ENCODE data around the gene TIMP3. TPM values are rescaled to one million over a fixed set of nuclear protein-coding genes. Genes with fewer than 3 reads are reported as not detected.

The TIMP3 gene
- polyA plus RNA-seq, 1 donor (not counting 4 experiments of a cell fraction or from before 2014, with no cell fraction given): 34.3 TPM

- Histone ChIP-seq H3K4me1 (ENCODE audit: control insufficient read depth, extremely low read depth, insufficient read depth, low read length) (peaks cover 3% of the 10 kb centered on the region), H4K20me1 (ENCODE audit: control insufficient read depth, extremely low read depth, insufficient read depth, low read length) (no peaks in the 10 kb centered on the region), H3K9ac (ENCODE audit: control insufficient read depth, extremely low read depth, insufficient read depth, low read length) (no peak overlapping the region), H3K9me1 (ENCODE audit: control insufficient read depth, extremely low read depth, insufficient read depth, low read length) (no peaks in the 10 kb centered on the region), H2AFZ (ENCODE audit: control insufficient read depth, low read length) (no peak overlapping the region), H3K27ac (ENCODE audit: control insufficient read depth, insufficient read depth, low read length) (no peak overlapping the region), H3K36me3 (ENCODE audit: control insufficient read depth in 2 of 2, extremely low read depth in 1 of 2, insufficient read depth in 2 of 2, low read length in 2 of 2) (peaks cover 7 to 11% of the 10 kb centered on the region in 2 experiments), H3K27me3 (ENCODE audit: control insufficient read depth, extremely low read depth, insufficient read depth, low read length) (no peaks in the 10 kb centered on the region), H3K9me3 (ENCODE audit: control insufficient read depth, low read depth, low read length) (no peaks in the 10 kb centered on the region), H3K4me3 (ENCODE audit: control insufficient read depth in 2 of 3, extremely low read depth in 1 of 3, insufficient read depth in 2 of 3, low read depth in 1 of 3, low read length in 3 of 3) (no peak overlapping the region), H3K4me2 (ENCODE audit: control insufficient read depth, extremely low read depth, insufficient read depth, low read depth, low read length) (no peak overlapping the region), H3K79me2 (ENCODE audit: control insufficient read depth, insufficient read depth, low read length) (no peaks in the 10 kb centered on the region)
- dilution Hi-C loops (cut with MboI; ENCODE audit: extremely low pct_ligation_motif_present, low sequenced_read_pairs): no loop called here
- TF ChIP-seq CTCF (optimal IDR thresholded peaks at IDR 0.05 in 1 of 3, IDR thresholded peaks at IDR 0.05 in 1 of 3, conservative IDR thresholded peaks at IDR 0.05 in 1 of 3; ENCODE audit: extremely low read depth in 1 of 3, insufficient read depth in 2 of 3, low read length in 3 of 3): no peak
- no peak for TF ChIP-seq EZH2 (IDR thresholded peaks at IDR 0.05; ENCODE audit: low read length)
- FAIRE-seq: no peak
- DNase-seq (ENCODE audit: low read depth, low spot score): no peak
Observed at GRCh38 chr22:32855045-32855756, 53.7 kb downstream of the TIMP3 start.

GRCh38 chr22:32858121-32858703 lies 56.7 kb downstream of the TIMP3 start:
- Histone ChIP-seq H3K79me2 (ENCODE audit: control insufficient read depth, insufficient read depth, low read length) (no peaks in the 10 kb centered on the region), H3K9me3 (ENCODE audit: control insufficient read depth, low read depth, low read length) (no peaks in the 10 kb centered on the region), H3K27me3 (ENCODE audit: control insufficient read depth, extremely low read depth, insufficient read depth, low read length) (no peaks in the 10 kb centered on the region), H3K4me1 (ENCODE audit: control insufficient read depth, extremely low read depth, insufficient read depth, low read length) (peaks cover 3% of the 10 kb centered on the region), H3K27ac (ENCODE audit: control insufficient read depth, insufficient read depth, low read length) (no peak overlapping the region), H3K9me1 (ENCODE audit: control insufficient read depth, extremely low read depth, insufficient read depth, low read length) (no peaks in the 10 kb centered on the region), H3K9ac (ENCODE audit: control insufficient read depth, extremely low read depth, insufficient read depth, low read length) (no peak overlapping the region), H3K4me3 (ENCODE audit: control insufficient read depth in 2 of 3, extremely low read depth in 1 of 3, insufficient read depth in 2 of 3, low read depth in 1 of 3, low read length in 3 of 3) (no peak overlapping the region), H3K36me3 (ENCODE audit: control insufficient read depth in 2 of 2, extremely low read depth in 1 of 2, insufficient read depth in 2 of 2, low read length in 2 of 2) (peaks cover 7 to 8% of the 10 kb centered on the region in 2 experiments), H4K20me1 (ENCODE audit: control insufficient read depth, extremely low read depth, insufficient read depth, low read length) (no peaks in the 10 kb centered on the region), H2AFZ (ENCODE audit: control insufficient read depth, low read length) (no peak overlapping the region), H3K4me2 (ENCODE audit: control insufficient read depth, extremely low read depth, insufficient read depth, low read depth, low read length) (no peak overlapping the region)
- no peak for DNase-seq (ENCODE audit: low read depth, low spot score)
- dilution Hi-C loops (cut with MboI; ENCODE audit: extremely low pct_ligation_motif_present, low sequenced_read_pairs): no loop called here
- TF ChIP-seq EZH2 (IDR thresholded peaks at IDR 0.05; ENCODE audit: low read length): no peak
- TF ChIP-seq CTCF (optimal IDR thresholded peaks at IDR 0.05 in 1 of 3, IDR thresholded peaks at IDR 0.05 in 1 of 3, conservative IDR thresholded peaks at IDR 0.05 in 1 of 3; ENCODE audit: extremely low read depth in 1 of 3, insufficient read depth in 2 of 3, low read length in 3 of 3): no peak
- FAIRE-seq: no peak
